Keratinocyte (primary cell): ENCODE results near the gene ERICH2.

Source experiments
- EZH2 ChIP-seq: IDR thresholded peaks from one replicate; pipeline ENCODE4 v1.6.1; 2012; ENCODE audit warnings: inconsistent platforms, mild to moderate bottlenecking, low read length, moderate library complexity
- TF ChIP-seq, protein P1 (sequence below), 3 experiments: IDR thresholded peaks in 1 of 3; conservative IDR thresholded peaks in 1 of 3; optimal IDR thresholded peaks in 1 of 3; 2 replicates in 2 of 3; 3 replicates in 1 of 3; pipeline versions ENCODE3 to v1.5.1; 2011; ENCODE audit warnings: low read length in 3 of 3, mild to moderate bottlenecking in 3 of 3, moderate library complexity in 2 of 3, control low read depth in 1 of 3, inconsistent platforms in 1 of 3; ENCODE audit not compliant: insufficient read depth in 2 of 3; ENCODE audit errors: extremely low read depth in 1 of 3

DNA sequence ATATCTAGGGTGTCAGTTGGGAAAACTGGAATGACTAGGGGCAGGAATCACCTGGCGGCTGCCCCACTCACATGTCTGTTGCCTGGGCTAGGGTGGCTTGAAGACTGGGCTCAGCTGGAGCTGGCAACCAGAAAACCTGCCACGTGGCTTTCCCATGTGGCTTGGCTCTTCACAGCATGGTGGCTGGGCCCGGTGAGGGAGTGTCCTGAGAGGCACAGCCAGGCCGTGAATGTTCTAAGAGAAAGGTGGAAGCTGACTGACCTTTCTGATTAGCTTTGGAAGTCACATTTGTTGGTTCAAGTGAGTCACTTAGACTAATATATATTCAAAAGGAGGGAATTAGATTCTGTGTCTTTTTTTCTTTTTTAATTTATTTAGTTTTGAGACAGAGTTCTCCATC lies 32.4 kb upstream of the ERICH2 start:
- TF ChIP-seq, protein P1, sequence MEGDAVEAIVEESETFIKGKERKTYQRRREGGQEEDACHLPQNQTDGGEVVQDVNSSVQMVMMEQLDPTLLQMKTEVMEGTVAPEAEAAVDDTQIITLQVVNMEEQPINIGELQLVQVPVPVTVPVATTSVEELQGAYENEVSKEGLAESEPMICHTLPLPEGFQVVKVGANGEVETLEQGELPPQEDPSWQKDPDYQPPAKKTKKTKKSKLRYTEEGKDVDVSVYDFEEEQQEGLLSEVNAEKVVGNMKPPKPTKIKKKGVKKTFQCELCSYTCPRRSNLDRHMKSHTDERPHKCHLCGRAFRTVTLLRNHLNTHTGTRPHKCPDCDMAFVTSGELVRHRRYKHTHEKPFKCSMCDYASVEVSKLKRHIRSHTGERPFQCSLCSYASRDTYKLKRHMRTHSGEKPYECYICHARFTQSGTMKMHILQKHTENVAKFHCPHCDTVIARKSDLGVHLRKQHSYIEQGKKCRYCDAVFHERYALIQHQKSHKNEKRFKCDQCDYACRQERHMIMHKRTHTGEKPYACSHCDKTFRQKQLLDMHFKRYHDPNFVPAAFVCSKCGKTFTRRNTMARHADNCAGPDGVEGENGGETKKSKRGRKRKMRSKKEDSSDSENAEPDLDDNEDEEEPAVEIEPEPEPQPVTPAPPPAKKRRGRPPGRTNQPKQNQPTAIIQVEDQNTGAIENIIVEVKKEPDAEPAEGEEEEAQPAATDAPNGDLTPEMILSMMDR (optimal IDR thresholded peaks at IDR 0.05 in 1 of 3, IDR thresholded peaks at IDR 0.05 in 1 of 3, conservative IDR thresholded peaks at IDR 0.05 in 1 of 3; ENCODE audit: extremely low read depth in 1 of 3, insufficient read depth in 2 of 3, low read length in 3 of 3), result no peak
- no peak for TF ChIP-seq EZH2
